Stimulated activated CD8-positive, alpha-beta memory T cell treated with anti-CD3 and anti-CD28 coated beads, Interleukin-4, amount 100 ng/mL, for 48 hours (primary cell): Measurements from ENCODE around the gene SMPDL3A.

Experiments used
- DNase-seq: peaks from one replicate; pipeline ENCODE4 v3.0.0-alpha.2; 2020

SMPDL3A gene

GRCh38 chr6:122808121-122808885 is 19.2 kb downstream of the SMPDL3A start:
- DNase-seq, result no peak

- DNase-seq, result no peak
Observed at GRCh38 chr6:122809001-122809400, 19.9 kb downstream of the SMPDL3A start.

DNA sequence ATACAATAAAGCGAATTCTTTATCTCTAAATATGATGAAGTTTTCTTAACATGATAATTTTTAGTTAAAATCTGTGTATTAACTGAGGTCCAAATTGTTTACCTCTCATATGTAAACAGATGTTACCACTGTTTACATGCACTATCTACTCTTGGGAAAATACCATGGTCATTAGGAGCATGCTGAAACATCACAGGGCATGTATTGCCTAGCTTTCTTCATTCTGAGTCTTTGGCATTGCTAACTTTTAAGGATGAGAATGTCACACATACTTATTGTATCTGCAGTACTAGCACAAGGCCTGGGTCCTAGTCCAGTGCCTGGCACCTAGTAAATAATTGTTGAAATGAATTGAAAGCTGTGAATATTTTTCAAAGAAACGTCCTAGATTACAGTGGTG is 20.6 kb downstream of the SMPDL3A start:
- DNase-seq, result no peak

GRCh38 chr6:122810189-122810588 is 21.1 kb downstream of the SMPDL3A start:
- no peak for DNase-seq

DNA sequence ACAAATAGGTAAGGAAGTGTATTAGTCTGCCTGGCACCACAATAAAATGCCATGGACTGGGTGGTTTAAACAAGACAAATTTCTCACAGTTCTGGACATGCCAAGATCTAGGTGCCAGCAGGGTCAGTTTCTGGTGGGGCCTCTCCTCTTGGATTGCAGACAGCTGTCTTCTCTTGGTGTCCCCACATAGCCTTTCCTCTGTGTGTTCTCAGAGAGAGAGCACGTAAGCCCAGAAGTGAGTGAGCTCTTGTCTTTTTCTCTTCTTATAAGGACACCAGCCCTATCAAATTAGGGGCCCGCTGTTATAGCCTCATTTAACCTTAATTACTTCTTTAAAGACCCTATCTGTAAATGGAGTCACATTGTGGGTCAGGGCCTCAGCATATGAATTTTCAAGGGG is 28.3 kb downstream of the SMPDL3A start:
- DNase-seq, result no peak

DNA sequence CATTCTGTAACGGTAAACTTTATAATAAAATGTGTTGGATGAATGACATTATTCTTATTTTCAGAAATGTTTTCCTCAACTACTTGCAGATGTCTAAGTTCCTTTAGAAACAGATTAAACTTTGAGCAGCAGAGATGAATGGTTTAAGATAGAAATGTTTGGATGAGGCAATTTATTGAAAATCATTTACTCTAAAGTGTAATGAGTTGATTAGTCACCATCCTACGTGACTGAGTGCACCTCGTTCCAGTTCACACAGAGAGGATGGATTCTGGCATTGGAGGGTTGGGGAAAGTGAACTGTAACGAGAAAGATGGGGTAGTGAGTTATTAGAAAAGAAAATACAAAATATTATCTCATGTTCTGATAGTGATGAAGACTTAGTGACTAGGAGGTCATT is 28.7 kb downstream of the SMPDL3A start:
- no peak for DNase-seq

DNA sequence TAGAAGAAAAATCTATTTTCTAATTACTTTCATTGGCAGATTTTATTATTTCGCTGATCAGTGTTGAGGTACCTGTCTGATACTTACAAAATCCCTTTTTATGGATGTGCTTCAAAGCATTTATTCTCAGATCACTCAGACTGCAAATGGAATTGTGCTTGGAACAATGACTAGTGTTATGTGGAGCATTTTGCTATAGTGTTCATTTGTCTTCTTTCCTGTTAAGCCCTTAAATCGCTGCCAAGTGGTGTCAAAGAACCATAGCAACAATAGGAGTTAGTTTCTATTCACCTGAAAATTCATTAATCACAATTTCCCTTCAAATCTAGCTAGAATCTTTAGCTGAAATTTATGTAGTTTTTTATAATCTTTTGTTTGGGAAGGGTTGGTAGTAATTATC is 29.8 kb downstream of the SMPDL3A start:
- DNase-seq, result no peak

GRCh38 chr6:122821095-122821494 is 32.0 kb downstream of the SMPDL3A start:
- no peak for DNase-seq

GRCh38 chr6:122825163-122825562 is 36.1 kb downstream of the SMPDL3A start:
- DNase-seq, result no peak

DNA sequence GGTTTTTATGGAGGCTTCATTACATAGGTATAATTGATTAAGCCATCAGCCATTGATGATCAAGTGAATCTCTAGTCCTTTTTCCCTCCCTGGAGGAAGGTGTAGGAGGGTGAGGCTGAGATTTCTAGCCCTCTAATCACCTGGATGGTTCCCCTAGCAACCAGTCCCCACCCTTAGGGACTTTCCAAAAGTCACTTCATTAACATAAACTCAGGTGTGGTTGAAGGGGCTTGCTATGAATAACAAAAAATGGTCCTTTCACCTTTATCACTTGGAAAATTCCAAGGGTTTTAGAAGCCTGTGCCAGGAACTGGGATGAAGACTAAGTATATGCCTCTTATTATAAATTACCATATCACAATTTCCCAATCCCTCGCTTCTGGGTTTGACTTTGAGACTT is 40.4 kb downstream of the SMPDL3A start:
- DNase-seq, result no peak

DNA sequence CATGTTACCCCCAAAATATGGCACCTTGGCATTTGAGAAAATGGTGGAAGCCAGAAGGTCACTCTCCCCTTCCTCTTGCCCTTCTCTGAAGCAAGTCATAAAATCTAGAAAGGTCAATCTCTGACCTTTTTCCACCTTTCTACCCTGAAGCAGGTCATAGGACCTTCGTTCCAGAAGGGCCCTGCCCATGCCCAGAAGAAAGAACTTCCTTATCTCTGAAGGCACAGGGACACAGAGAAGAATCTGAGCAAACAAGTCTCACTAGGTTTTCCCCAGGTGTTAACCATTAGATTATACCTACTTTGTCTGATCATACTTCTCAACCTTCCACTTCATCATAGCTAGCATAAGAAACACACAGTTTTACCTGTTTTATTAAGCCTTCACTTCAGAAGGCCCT is 42.5 kb downstream of the SMPDL3A start:
- no peak for DNase-seq

- no peak for DNase-seq
Observed at GRCh38 chr6:122832459-122832858, 43.4 kb downstream of the SMPDL3A start.

- no peak for DNase-seq
Observed at GRCh38 chr6:122833021-122833491, 44.0 kb downstream of the SMPDL3A start.

DNA sequence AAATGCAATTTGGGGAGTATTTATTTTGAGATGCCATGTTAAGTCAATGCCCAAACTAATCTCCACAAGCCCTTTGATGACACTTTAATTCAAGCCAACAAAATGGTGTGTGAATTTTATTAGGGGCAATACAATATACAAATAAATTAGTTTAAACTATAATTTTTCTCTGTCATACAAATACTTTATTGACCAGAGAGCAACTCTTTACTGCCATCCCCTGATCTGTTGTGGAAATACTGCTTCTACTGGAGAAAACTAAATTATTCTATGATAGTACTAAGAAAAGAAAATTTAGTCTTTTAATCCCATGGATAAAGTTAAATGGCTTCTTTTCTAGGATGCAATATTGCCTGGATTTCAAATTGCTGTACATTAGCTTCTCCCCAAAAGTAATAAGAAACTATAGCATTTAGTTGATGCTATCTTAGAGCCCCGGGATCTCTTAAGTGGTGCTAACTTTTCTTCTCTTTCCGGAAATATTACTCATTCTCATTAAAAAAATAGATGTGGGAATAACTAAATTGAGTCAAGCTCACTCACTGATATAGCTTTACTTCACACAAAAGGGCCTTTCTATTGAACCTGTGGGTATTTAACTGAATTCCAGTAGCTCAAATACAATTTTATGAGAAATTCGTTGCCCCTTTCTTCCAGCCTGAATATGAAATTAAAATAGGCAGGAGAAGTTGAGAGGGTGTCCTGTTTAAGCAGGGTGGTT is 49.2 kb downstream of the SMPDL3A start:
- DNase-seq, result no peak

GRCh38 chr6:122839472-122839871 is 50.4 kb downstream of the SMPDL3A start:
- DNase-seq, result peak; percentile 75

GRCh38 chr6:122839906-122840305 is 50.8 kb downstream of the SMPDL3A start:
- DNase-seq, result no peak

DNA sequence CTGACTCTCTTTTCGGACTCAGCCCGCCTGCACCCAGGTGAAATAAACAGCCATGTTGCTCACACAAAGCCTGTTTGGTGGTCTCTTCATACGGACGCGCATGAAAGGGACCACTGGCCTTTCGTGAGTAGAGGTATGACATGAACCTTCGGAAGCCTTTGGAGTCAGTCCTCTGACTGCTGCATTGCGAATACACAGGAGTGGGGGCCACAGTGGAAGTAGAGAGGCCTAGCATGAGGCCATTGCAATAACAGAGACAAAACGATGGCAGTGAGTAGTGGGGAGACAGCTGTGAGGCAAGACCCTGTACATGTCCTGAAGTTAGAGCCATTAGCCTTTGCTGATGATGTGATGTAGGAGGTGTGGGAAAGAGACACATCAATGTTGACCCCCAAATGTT is 56.4 kb downstream of the SMPDL3A start:
- DNase-seq, result no peak

- no peak for DNase-seq
Observed at GRCh38 chr6:122845916-122846612, 57.0 kb downstream of the SMPDL3A start.

- no peak for DNase-seq
Observed at GRCh38 chr6:122853259-122853995, 64.4 kb downstream of the SMPDL3A start.
